Measurements from ENCODE around the gene DNAJC13.
"Not testable (repeated sequence)": the region's sequence is repeated elsewhere in the genome, so short reads cannot be mapped to it uniquely, and the experiment has no call there.

DNAJC13 gene, protein sequence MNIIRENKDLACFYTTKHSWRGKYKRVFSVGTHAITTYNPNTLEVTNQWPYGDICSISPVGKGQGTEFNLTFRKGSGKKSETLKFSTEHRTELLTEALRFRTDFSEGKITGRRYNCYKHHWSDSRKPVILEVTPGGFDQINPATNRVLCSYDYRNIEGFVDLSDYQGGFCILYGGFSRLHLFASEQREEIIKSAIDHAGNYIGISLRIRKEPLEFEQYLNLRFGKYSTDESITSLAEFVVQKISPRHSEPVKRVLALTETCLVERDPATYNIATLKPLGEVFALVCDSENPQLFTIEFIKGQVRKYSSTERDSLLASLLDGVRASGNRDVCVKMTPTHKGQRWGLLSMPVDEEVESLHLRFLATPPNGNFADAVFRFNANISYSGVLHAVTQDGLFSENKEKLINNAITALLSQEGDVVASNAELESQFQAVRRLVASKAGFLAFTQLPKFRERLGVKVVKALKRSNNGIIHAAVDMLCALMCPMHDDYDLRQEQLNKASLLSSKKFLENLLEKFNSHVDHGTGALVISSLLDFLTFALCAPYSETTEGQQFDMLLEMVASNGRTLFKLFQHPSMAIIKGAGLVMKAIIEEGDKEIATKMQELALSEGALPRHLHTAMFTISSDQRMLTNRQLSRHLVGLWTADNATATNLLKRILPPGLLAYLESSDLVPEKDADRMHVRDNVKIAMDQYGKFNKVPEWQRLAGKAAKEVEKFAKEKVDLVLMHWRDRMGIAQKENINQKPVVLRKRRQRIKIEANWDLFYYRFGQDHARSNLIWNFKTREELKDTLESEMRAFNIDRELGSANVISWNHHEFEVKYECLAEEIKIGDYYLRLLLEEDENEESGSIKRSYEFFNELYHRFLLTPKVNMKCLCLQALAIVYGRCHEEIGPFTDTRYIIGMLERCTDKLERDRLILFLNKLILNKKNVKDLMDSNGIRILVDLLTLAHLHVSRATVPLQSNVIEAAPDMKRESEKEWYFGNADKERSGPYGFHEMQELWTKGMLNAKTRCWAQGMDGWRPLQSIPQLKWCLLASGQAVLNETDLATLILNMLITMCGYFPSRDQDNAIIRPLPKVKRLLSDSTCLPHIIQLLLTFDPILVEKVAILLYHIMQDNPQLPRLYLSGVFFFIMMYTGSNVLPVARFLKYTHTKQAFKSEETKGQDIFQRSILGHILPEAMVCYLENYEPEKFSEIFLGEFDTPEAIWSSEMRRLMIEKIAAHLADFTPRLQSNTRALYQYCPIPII (N-terminal part only)

DNA sequence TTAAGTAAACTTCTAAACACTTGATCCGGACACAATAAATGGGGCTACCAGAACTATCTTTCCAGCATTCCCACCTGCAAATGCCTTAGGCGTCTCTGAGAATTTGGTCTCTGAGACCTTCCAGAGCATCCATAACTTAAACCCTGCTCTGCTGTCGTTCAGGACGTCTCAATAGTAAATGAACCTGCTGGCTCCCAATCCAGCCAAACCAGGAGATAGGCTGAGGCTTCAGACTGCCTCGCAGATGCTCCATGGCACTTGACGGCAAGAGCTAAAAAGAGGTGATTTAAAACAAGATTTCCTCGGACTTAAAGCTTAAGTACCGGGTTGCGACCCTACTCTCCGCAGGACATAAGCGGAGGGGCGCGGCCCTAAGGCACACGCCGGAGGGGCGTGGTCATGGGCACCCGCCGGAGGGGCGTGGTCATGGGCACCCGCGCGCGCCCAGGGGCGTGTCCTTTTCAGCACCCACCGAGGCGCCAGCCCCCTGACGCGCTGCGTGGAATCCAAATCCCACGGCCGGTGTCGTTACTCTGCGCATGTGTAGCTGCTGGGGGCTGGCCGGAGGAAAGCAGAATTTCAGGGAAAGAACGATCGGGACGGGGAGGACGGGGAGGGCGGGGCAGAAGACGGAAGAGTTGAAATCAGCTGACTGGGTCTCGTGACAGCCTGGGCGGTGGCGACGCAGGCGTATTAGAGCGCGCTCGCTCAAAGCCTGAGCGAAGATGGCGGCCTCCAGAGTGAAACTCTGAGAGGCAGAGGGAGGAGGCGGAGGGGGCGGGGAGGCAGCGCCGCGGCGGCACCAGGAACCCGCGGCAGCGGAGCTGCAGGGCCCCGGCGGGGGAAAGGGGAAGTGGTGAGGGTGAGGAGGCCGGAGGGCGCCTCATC is at the start of gene DNAJC13:
Gene DNAJC13 (plus strand): TSS at position 696 of the 888 bp plus-strand sequence. CDS start 17,049 bp downstream, outside the sequence.
- DNase-seq, result peak; percentile 94

GRCh38 chr3:132368515-132368914 is 48.8 kb upstream of the DNAJC13 start:
- DNase-seq, result no peak

DNA sequence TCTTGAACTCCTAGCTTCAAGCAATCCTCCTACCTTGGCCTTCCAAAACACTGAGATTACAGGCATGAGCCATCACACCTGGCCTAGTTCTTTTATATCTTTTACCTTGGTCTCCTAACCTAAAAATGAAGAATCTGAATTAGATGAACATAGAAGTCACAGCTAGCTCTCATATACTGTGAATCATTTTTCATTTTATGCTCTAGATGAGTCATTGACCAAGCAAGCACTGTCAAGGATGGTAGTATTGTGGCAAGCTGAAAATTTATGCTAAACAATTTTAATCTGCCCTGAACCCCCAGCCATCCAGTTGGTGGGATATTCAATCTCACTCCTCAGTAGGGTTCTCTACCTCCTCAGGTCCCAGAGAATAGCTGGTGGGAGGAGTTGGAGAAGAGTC is 48.3 kb upstream of the DNAJC13 start:
- no peak for DNase-seq

GRCh38 chr3:132376945-132377354 is 40.4 kb upstream of the DNAJC13 start:
- not testable (repeated sequence) for DNase-seq

- no peak for DNase-seq
Observed at GRCh38 chr3:132378048-132378762, 39.1 kb upstream of the DNAJC13 start.

- peak; percentile 77 for DNase-seq
Observed at GRCh38 chr3:132378846-132379245, 38.5 kb upstream of the DNAJC13 start.

DNA sequence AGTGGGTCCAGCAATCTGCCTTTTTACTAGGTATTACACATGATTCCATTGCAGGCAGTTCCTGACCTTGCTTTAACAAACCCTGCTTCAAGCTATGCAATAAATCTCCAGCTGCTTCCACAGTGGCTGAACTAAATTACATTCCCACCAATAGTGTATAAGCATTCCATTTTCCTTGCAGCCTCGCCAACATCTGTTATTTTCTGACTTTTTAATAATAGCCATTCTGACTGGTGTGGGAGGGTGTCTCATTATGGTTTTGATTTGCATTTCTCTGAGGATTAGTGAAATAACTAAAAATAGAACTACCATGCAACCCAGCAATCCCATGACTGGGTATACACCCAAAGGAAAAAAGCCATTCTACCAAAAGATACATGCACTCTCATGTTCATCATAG is 36.4 kb upstream of the DNAJC13 start:
- DNase-seq, result no peak

GRCh38 chr3:132381348-132381944 is 35.9 kb upstream of the DNAJC13 start:
- no peak for DNase-seq

GRCh38 chr3:132382267-132382666 is 35.0 kb upstream of the DNAJC13 start:
- no peak for DNase-seq

GRCh38 chr3:132382688-132383194 is 34.6 kb upstream of the DNAJC13 start:
- DNase-seq, result no peak

DNA sequence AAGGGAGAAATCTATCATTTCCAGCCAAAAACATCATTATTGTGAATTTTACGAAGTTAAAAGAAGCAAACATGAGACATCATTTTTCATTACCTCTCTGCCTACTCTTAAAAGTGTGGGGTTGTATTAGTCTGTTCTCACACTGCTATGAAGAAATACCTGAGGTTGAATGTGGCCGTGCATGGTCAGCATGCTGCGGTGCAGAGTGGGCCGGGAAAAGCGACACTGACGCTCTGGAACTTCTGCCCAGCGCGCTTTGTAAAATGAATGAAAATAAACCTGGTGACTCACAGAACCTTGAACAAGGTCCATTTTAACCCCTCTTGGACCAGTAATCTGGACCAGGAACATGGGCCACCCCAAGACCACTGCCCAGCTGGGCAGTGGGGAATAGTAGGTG is 31.0 kb upstream of the DNAJC13 start:
- DNase-seq, result no peak

DNA sequence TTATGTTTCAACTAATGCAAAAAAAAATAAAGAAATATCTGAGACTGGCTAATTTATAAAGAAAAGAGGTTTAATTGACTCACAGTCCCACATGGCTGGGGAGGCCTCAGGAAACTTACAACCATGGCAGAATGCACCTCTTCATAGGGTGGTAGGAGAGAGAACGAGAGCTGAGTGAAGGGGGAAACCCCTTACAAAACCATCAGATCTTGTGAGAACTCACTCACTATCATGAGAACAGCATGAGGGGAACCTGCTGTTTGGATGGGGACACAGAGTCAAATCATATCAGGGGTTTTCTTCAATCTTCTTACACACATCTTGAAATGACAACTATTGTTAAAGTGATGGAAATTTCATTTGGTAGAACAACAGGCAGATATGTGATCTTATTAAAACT is 24.6 kb upstream of the DNAJC13 start:
- DNase-seq, result not testable (repeated sequence)

GRCh38 chr3:132394320-132394719 is 23.0 kb upstream of the DNAJC13 start:
- DNase-seq, result no peak

GRCh38 chr3:132395126-132395525 is 22.2 kb upstream of the DNAJC13 start:
- DNase-seq, result no peak

GRCh38 chr3:132396255-132396654 is 21.0 kb upstream of the DNAJC13 start:
- no peak for DNase-seq

DNA sequence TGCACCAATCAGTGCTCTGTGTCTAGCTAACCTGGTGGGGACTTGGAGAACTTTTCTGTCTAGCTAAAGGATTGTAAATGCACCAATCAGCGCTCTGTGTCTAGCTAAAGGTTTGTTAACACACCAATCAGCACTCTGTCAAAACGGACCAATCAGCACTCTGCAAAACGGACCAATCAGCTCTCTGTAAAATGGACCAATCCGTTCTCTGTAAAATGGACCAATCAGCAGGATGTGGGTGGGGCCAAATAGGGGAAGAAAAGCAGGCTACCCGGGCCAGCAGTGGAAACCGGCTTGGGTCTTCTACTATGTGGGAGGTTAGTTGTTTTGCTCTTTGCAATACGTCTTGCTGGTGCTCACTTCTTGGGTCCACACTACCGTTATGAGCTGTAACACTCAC is 20.5 kb upstream of the DNAJC13 start:
- DNase-seq, result not testable (repeated sequence)

DNA sequence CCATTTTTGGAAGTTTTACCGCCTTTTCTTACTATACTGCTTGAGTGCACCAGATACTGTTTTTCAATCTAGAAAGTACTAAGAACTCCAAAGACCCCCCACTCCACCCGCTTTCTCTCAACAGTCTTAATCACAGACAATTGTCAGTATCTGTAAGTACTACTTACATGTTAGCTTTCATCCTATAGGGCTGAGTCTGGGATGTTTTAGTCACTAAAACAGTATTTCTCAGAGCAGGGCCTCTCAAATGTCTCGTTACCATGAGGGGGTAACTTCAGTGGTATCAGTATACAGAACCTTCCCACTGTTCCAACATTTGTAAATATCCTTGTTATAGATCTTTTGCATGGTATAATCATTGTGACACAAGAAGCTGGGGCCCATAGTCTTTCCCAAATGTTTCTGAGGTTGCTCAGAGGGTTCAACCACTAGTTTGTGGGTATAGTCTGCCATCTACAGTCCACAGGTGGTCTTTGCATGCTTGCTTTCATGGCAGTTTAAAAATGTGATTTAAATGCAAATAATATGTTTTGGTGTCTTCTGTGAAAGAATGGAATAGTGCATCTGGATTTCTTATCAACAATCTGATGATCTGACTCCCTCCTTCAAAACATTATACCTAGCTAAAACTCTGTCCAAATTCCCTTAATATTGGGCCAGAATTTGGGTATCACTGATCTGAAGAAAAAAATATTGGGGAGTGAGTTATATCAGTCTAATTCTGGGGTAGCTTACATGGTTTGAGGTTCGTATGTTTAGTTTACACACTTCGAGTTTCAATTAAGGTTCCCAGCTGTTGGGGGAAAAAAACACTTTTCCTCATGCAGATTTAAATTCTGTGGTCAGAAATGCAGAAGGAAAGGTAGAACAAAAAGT is 18.0 kb upstream of the DNAJC13 start:
- DNase-seq, result no peak

DNA sequence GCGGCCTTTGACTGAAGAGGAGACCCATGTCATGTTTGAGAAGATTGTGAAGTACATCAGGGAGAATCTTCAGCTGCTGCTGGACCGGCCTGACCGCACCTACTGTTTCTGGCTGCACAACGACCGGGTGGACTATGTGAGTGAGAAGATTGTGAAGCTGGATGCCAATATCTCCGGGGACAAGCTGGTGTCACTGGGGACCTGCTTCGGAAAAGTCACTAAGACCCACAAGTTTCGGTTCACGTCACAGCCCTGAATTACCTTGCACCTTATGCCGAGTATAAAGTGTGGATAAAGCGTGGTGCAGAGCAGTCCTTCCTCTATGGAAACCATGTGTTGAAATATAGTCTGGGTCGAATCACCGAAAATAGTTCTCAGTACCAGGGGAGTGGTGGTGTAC is 16.0 kb upstream of the DNAJC13 start:
- DNase-seq, result no peak

DNA sequence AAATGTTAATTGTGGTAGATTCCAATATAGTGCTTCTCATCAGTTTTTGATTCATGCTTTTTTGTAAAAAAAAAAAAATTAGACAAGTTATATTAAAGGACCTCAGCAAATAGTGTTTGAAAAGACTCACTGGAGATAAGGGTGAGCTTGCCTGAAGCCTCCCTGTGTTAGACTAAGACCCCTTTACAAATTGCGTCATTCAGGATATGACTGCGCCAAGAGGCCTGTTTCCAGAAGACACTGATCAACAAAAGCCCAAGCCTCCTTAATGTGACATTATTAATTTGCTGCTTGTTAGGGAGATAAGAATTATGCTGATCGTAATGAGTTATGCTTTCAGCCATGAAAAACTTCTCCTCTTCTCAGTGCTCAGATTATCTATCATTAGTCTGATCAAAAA is 13.0 kb upstream of the DNAJC13 start:
- no peak for DNase-seq

DNA sequence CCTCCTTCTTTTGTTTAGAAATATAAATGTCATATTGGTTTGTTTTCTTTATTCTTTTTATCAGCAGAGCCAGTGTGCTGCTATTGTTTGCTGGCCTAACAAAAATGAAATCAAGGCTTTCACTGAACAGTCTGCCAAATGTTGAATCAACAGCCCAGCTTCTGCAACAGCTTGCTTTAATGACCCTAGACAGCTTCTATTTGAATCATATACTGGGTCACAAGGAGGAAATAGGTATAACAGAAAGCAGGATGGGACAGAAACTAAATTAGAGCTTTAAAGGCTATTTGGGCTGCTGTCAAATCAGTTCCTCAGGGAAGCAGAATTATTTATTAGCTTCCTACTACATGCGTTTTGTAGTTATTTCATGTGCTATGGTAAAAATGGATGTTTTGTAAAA is 12.1 kb upstream of the DNAJC13 start:
- peak; percentile 26 for DNase-seq

All from NCI-H2029 (cell line).